ENCODE data around the gene TNFRSF11A. TPM values are rescaled to one million over a fixed set of nuclear protein-coding genes. Genes with fewer than 3 reads are reported as not detected.

TNFRSF11A gene
- total RNA-seq, 1 donor from 2014 or later: 1.1 TPM

- ATAC-seq (no peak), DNase-seq (ENCODE audit: missing footprints) (no peak)
- intact Hi-C loops (cut with DNase I): no loop called here
These were observed 71.9 kb downstream of the TNFRSF11A start for GRCh38 chr18:62396967-62397366.

DNA sequence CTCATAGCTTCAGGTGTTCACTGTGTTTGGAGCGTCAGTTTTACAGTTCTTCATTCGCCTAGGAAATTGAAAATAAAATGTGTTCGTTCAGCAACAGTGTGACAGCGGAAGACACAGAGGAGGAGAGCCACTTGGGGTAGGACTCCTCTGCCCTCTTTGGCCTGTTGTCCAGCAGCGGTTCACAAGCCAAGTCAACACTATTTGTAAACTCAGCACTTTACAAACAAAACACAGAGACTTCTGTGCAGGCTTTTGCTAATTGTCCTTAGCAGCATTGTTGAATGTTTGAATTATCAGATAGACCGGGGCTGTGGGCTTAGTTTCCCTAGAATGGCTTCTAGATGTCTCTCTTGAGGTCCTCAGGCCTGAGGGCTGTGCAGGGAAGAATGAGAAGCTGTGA lies 73.2 kb downstream of the TNFRSF11A start:
- no peak for ATAC-seq
- no peak for DNase-seq (ENCODE audit: missing footprints)
- intact Hi-C loops (cut with DNase I): no loop called here

GRCh38 chr18:62399276-62399675 lies 74.2 kb downstream of the TNFRSF11A start:
- DNase-seq (ENCODE audit: missing footprints) (no peak), ATAC-seq (peak; percentile 37)
- intact Hi-C loops (cut with DNase I): no loop called here

- DNase-seq (ENCODE audit: missing footprints) (no peak), ATAC-seq (no peak)
- intact Hi-C loops (cut with DNase I): no loop called here
These were observed 74.7 kb downstream of the TNFRSF11A start for GRCh38 chr18:62399781-62400308.

DNA sequence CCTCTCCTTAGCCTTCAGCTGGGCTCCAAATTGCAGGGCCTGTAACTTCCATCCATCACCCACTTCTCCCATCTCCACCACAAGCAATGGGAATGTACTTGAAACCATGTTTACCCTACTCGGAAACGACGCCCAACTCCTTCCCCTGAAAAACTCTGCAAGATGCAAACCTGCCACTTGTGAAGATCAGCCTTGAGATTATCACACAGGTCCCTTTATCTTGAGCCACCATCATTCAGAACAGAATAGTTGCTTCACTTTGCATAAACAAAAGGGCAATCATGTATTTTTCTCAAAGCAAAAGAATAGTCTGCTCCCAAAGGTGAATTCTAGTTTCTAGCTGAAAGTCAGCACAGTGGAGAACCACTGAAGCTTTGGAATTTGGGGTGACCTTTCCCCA lies 75.8 kb downstream of the TNFRSF11A start:
- ATAC-seq (no peak), DNase-seq (ENCODE audit: missing footprints) (no peak)
- intact Hi-C loops (cut with DNase I): no loop called here

- no peak for DNase-seq (ENCODE audit: missing footprints)
- intact Hi-C loops (cut with DNase I): no loop called here
- ATAC-seq: no peak
These were observed 77.3 kb downstream of the TNFRSF11A start for GRCh38 chr18:62402342-62402948.

DNA sequence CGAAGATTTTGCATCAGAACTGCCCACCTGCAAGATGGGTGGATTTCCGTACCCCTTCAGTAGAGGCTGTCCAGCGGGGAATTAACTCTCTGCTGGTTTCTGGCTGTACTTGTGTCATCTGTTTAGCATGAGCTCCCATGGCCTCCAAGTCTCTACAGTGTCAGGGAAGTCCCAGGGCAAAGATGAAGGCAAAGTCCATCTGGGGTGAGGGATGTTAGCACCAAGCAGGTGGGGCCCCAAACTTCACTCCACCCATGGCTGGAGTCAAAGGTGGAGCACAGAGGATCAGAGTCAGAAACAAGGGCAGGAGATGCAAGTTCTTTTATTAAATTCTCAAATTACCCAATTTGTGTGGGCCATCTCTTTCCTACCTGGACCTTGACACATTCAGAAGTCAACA lies 78.0 kb downstream of the TNFRSF11A start:
- ATAC-seq (no peak), DNase-seq (ENCODE audit: missing footprints) (no peak)
- intact Hi-C loops (cut with DNase I): no loop called here

DNA sequence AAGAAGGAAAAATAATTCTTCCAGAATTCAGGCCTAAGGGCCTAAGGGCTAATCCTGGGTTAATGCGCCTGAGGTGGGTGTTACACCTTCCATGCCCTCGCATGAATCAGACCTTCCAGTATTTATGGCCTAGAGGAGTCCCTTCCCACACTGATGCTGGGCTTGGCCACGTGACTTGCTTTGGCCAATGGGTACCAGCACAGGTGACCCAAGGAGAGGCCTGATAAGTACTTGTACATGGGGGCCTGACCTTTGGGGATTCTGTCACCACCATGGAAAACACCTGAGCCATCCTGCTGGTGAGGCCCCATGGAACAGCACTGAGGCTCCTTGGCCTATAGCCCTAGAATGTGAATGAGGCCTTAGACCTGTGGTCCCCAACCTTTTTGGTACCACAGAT lies 79.8 kb downstream of the TNFRSF11A start:
- DNase-seq (ENCODE audit: missing footprints): no peak
- no peak for ATAC-seq
- intact Hi-C loops (cut with DNase I): no loop called here

- DNase-seq (ENCODE audit: missing footprints): no peak
- intact Hi-C loops (cut with DNase I): no loop called here
- ATAC-seq: no peak
These were observed 82.5 kb downstream of the TNFRSF11A start for GRCh38 chr18:62407660-62408059.

- no peak for DNase-seq (ENCODE audit: missing footprints)
- ATAC-seq: no peak
- intact Hi-C loops (cut with DNase I): no loop called here
These were observed 84.7 kb downstream of the TNFRSF11A start for GRCh38 chr18:62409821-62410220.

DNA sequence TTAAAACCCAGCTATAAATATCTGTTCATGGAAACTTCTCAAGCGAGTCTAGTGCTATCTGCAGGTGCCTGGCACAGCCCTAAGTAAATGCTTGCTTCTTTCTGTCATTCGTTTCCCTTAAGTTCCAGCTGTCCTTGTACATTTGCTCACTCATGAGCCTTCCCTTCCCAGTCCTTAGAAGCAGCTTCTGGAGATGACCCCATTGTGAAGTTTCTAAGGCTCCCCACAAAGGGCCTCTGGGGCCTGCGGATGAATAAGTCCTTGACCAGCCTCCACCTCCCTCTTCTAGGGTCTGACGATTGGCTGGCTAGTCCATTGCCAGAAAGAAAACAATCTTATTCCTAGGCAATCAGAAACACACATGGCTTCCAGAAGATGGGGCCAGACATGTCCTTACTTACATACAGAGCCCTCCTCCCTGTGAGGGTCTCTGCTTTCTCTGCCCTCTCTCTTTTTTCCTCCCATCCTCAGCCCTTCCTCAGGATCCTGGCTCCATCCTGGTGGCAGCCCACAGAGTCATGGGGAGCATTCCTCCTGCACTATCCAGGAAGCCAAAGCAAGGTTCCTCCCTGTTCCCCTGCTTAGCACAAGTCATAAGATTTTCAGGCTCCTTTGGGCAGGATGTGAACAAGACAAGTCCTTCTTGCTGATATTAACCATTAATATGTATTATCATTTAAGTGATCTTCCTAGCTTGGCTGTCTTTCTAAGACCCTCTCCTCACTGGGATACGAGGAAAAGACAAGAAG lies 87.3 kb downstream of the TNFRSF11A start:
- intact Hi-C loops (cut with DNase I): no loop called here
- ATAC-seq (no peak), DNase-seq (ENCODE audit: missing footprints) (no peak)

GRCh38 chr18:62413206-62413605 lies 88.1 kb downstream of the TNFRSF11A start:
- intact Hi-C loops (cut with DNase I): no loop called here
- DNase-seq (ENCODE audit: missing footprints) (no peak), ATAC-seq (peak; percentile 70)

DNA sequence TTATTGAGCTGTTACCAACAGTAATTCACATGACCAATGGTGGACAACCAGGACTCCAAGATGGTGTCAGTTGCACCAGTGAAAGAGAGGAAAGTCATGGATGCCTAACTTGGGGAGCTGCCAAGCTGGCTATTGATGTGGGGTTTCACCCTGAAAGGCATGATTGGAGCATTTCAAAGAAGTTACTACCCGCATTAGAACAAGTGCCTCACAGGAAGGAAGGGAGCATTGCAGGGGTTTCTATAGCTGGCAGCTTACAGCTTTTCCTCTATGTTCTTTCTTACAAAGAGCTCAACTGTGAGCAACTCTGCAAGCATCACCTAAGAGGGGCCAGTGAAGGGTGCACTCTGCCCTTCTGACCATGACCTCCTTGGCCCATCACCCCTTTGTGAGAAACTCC lies 93.1 kb downstream of the TNFRSF11A start:
- intact Hi-C loops (cut with DNase I): no loop called here
- DNase-seq (ENCODE audit: missing footprints): no peak
- ATAC-seq: no peak

DNA sequence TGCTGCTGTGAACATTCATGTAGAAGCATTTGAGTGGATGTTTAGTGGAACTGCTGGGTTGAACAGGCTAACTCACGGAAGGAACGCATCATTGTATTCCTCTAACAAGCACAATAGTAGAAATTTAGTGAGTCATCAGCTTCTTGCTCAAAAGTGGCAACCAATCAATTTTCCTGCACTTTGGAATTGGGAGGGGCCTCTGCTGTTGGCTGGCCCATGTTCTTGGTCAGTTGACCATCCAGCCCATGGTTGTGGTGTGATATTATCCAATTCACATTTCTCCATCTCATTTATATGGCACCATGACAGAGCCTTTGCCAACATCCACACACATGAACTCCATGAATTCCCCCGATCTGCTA lies 95.0 kb downstream of the TNFRSF11A start:
- ATAC-seq: no peak
- no peak for DNase-seq (ENCODE audit: missing footprints)
- intact Hi-C loops (cut with DNase I): no loop called here

GRCh38 chr18:62420513-62421209 lies 95.6 kb downstream of the TNFRSF11A start:
- DNase-seq (ENCODE audit: missing footprints): no peak
- intact Hi-C loops (cut with DNase I): no loop called here
- no peak for ATAC-seq

DNA sequence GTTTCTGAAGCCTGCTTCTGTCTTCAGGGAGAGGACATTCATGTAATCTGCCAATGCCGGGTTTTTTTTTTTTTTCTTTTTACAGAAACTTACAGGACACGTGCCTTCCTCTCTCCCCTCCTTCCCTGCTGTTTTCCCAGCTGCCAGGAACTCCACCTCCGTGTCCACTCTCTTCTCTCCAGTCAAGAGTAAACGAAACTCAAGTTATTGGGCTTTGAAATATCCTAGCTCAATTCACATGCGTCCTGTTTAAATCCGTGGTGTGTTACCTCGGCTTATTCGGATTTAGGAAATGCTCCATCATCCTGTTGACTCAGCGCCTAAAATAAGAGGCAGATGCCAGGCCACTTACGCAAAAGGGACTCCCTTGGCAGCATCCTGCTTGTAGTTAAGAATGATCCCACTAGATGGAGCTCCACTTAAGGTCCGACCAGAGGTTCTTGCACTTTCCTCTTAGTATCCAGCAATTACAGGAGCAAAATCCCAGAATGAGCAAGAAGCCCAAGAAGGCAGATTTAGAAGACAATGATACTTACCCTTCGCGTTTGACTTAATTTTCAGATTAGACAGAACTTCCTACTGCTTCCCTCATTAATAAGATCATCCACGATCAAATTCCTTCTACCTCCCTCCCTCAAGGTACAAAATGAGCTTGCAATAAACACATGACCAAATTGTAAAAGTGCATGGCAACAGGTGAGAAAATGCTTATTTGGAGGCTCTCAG lies 100.5 kb downstream of the TNFRSF11A start:
- intact Hi-C loops (cut with DNase I): loop anchor here (1.0 to 5.0 kb wide), 6 partner anchors 97 to 557 kb away; partner anchors contain the start of gene PHLPP1
- ATAC-seq: peak; percentile 93

GRCh38 chr18:62426191-62426488 lies 101.0 kb downstream of the TNFRSF11A start:
- ATAC-seq (peak; percentile 50), DNase-seq (ENCODE audit: missing footprints) (no peak)
- intact Hi-C loops (cut with DNase I): loop anchor here (1.0 to 5.0 kb wide), 3 partner anchors 100 to 557 kb away; no protein-coding TSS in a partner anchor

More for the DNA sequence above, 100.5 kb downstream of the TNFRSF11A start:
- no peak for DNase-seq (ENCODE audit: missing footprints)

- DNase-seq (ENCODE audit: missing footprints) (no peak), ATAC-seq (no peak)
- intact Hi-C loops (cut with DNase I): no loop called here
These were observed 107.1 kb downstream of the TNFRSF11A start for GRCh38 chr18:62432176-62432575.

- ATAC-seq (no peak), DNase-seq (ENCODE audit: missing footprints) (no peak)
- intact Hi-C loops (cut with DNase I): no loop called here
These were observed 109.7 kb downstream of the TNFRSF11A start for GRCh38 chr18:62434798-62435197.

All from Right ventricle myocardium inferior (tissue), 1 donor.